ENCODE results near the gene SLC35E2B.
"Not testable (repeated sequence)": the region's sequence is repeated elsewhere in the genome, so short reads cannot be mapped to it uniquely, and the experiment has no call there.

Gene SLC35E2B

DNA sequence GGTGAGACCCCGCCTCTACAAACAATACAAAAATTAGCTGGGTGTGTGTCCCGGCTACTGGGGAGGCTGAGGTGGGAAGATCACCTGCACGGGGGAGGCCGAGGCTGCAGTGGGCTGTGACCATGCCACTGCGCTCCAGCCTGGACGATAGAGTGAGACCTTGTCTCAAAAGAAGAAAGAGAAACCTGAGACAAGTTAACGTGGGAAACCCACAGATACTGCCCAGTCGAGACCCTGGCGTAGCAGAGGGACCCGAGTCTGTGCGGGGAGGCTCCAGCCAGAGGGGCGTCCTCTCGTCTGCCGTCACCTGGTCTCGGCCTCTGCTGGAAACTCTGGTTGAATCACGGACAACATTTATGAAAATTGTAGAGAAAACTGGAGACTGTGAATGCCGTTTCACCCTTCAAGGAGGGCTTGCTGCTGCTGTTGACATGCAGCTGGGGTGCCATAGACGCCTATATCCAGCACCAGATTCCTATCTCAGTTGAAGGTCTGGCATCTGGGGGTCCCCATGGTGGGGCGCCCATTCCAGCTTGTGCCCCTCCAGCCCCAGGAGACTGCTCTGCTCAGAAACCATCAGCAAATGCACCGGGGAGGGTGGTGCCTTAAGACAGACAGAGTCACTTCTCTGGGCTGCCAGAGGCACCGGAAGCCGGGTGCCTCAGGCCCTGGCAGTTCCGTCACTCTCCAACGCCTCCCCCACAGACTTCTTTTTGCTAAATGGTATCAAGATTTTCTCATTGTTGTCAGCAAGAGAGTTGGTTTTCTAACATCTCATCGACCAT lies 20.2 kb downstream of the SLC35E2B start:
- no peak for DNase-seq

DNA sequence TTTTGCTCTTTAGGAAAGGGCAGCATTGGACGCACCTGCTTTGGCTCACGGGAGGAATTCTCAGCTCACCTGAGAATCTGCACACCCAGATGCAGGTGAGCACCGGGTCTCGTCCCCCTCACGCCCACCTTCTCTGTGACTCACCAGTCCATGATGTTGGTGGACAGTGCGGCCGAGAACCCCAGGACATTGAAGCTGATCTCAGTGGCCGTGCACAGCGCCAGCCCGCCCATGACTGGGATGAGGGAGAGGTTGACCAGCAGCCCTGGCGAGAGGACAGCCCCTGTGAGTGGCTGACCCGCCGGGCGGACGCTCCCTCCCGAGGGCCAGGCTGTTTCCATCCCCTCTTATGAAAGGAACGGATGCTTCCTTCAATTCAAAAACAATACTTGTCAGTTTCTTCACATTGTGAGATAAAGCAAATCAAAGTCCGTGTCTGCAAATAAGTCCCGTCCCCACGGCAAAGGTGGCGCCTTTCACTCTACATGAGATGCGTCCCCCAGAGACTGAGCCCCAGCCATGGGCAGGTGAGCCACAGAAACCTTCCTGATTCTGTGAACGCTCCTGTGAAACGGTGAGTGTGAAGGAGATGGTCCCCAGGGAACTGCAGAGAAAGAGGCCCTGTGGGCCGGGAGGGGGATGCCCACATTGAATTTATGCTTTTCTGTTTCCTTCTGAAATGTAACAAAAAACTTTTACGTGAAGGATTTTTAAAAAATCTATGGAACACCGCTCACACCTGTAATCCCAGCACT lies 21.1 kb downstream of the SLC35E2B start:
- DNase-seq = no peak

DNA sequence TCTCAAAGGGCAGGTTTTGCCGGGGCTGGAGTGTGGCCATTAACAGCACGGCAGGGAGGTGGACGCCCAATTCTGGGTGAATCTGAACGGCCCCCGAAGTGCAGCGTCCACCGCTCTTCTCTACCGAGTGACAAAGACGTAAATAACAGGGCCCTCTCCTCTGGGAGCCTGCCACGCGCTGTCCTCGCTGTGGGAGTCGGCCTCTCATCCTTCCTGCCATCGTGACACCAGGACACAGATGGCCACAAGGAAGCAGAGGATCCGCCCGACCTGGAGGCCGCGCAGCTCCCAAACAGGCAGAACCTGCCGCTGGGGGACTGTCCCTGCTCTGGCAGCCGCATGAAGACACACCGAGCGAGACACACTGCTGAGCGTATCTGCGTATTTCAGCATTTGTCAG lies 21.7 kb downstream of the SLC35E2B start:
- no peak for DNase-seq

DNA sequence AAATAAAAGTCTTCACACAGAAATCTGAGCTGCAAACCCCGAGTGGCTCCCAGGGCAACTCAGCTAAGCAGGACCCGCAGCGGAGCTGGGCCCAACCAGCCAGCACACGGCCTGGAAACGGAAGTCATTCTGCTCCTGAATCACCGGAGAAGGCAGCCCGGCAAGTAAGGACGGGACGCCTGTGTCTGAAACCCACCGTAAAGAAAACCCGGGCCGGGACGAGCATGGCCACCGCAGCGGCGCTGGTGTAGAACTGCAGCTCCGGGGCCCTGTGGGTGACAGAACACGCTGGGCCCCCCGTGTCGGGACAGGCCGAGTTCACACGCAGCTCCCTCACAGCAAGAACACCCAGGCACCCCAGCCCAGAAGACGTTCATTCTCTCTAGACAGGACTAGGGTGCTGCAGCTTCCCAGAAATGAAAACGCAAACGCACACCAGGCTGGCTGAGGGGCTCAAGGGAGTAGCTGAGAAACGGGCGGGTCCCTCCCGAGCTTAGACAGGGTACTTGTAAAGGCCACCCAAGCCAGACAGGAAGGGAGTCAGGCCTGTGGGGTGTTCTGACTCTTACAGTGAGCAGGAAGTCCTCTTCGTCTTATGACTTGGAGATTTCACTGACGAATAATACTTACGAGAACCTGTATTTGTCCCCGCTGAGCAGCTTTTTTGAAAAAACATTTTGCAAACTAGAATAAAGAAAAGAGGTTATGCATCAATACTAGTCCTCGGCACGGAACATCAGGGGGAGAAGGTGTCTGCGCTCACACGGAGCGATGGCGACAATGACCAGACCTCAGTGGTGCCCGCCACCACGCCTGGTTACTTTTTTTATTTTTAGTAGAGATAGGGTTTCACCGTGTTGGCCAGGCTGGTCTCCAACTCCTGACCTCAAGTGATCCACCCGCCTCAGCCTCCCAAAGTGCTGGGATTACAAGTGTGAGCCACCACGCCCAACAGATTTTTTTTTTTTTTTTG lies 22.8 kb downstream of the SLC35E2B start:
- DNase-seq = no peak

DNA sequence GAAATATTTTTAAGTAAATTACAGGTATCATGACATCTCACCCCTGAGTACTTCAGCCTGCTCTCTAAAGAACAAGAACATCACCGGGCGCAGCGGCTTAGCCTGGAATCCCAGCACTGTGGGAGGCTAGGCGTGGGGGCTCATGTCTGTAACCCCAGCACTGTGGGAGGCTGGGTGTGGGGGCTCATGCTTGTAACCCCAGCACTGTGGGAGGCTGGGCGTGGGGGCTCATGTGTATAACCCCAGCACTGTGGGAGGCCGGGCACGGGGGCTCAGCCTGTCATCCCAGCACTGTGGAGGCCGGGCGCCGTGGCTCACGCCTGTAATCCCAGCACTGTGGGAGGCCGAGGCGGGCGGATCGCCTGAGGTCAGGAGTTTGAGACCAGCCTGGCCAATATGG lies 26.1 kb downstream of the SLC35E2B start:
- no peak for DNase-seq

DNA sequence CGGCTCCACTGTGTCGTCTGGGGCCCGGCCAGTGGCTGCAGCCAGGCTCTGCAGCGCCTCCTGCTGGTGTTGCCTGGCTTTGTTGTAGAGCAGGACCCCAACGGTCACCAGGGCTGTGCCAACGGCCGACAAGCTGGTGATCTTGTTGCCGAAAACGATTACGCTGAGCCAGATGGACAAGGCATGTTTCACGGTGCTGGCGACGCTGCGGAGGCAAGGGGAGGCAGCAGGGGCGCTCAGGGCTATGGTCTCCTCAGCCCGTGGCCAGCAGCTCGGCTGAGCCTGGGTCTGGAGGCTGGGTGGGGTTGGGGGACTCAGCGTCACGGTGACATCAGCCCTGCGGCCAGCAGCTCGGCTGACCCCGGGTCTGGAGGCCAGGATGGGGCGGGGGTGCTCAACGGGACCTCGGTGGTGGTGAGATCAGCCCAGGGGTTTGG lies 26.8 kb downstream of the SLC35E2B start:
- no peak for DNase-seq

DNA sequence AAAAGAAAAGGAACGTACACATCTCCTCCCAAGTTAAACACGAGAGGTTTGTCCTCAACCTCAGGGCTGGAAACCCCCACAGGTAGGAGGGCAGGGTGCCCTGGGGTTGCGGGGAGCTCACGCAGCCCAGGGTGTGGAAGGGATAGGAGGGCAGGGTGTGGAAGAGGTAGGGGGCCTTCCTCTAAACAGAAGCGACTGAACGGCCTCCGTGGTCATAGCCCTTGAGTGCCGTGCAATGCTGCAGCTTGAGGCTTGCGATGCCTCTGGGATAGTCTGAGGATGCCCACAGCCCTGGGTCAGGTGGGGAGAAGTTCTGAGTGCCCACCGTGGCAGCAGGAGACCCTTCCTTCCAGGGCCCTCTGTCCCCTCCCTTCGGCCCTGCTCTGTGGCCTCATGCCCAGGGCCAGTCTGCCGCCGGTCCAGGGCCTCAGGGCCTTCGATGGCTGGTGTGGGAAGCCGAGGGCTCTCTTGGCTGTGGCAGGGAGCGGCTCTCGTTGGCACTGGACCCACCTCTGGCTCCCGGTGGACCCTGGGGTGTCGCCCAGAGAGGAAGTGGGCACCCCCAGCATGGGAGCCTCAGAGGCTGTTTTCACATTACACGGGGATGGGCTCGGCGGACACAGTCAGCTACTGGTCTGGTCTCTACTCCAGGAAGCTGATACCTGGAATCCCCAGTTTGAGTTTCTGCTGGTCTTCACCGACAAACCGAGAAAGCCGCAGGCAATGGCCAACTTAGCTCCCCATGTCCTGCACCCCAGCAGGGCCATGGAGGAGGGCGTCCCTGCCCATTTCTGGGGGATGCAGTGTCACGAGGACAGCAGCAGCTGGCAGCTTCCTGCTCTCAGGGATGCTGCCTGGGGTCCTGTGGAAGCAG lies 27.4 kb downstream of the SLC35E2B start:
- no peak for DNase-seq

DNA sequence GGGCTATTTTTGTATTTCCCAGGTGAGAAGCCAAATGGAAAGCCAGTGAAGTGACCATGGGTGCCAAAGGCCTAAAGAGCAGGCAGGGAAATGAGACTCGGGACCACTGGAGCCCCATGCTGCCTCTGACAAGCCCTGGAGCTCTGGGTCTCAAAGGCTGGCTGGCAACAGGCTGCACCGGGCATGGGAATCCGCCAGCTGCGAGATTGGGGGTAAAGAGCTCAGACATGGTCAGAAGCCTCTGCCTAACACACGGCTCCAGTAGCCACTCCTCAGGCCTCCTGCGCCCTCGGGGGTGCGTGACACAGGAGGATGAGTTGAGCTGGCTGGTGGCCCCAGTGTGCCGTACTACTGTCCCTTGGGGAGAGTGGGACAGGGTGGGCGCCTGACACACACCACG lies 28.3 kb downstream of the SLC35E2B start:
- not testable (repeated sequence) for DNase-seq

DNA sequence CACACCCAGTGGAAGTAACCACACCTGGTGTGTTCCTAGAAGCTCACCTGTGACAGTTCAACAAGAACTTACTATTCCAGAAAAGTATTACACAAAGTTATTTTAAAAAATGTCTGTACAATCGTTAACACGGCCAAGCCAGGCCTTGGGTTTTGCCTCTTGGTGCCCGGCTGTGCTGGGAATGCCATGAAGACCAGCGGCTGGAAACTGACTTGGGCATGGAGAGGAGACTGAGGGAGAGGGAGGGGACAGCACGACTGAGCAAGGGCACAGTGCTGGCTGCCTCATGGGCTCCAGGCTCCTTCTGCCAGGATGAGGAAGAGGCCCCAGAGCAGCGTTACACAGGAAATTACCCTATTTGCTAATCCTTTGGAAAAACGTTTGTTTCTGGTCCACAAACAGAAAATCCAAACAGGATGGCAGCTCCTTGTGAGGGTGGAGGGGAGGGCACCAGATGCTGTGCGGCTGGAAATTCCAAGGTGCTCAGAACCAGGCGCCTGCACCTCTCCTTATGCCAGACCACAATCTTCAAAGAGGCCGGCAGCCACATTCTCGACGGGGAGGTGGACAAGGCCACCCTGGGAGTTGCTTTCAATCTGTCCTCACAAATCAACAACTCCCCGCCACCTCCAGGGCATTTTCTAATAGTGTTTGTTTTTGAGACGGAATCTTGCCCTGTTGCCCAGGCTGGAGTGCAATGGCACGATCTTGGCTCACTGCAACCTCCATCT lies 29.6 kb downstream of the SLC35E2B start:
- not testable (repeated sequence) for DNase-seq

DNA sequence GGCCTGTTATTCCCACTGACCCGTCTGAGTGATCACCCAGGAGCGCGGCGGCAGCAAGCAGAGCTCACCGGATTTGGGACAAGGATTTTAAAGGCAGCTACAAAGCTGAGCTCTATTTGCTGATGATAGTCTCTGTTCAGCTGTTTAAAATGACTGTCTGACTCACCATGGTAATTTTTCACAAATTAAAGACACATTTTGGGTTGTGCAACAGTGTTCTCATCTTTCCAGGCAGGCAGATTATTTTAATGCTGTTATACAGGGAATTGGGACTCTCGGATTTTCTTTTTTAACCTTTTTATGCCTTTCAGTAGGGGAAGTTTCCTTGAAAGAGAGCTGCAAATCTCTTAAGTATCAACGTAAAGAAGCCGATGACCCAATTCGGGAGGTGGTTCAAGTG lies 30.2 kb downstream of the SLC35E2B start:
- DNase-seq = not testable (repeated sequence)

DNA sequence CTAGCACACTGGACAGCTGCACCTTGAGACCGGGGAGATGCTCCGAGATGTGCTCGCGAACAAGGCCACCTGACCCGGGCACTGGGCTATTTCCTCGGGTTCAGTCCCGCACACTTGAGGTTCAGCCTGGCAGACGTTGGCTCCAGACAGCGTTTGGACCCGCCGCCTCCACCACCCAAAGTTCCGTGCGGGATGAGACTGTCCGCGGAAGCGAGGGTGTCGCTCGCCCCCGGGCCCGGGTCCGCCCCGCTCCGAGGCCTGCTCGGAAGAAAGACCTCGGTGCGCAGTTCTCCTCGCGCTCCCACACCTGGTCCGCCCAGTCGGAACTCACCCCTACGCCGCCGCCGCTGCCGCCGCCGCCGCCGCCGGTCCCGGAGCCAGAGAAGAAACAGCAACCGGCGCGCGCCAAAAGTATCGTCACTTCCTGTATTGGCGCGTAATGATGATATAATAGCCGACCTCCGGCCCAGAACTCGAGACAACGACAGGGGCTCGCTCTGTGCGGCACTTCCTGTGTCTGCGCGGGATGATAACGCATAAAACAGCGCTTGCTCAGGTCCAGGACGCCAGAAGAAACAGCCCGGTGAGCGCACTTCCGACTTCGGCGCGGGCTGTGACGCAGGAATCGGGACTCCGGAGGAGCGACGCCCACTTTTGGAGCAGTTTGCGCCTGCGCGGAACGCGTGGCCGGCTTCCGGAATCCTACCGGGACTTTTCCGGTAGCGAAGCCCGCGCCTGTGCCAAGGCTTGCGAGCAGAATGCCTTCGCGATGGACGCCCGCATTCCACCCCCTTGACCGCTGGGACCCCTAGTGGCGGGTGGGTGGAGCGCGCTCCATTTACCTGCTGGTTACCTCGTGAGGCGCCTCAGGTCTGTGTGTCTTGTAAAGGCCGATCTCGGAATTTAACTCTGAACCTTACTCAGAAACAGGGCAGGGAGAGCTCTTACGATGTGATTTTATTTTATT lies 33.7 kb downstream of the SLC35E2B start, which contains the start of gene CDK11B:
TSS of gene CDK11B (minus strand) at position 422 of the 967 bp plus-strand sequence. CDS start 1,519 bp downstream, outside the sequence.
- DNase-seq = peak; percentile 99

DNA sequence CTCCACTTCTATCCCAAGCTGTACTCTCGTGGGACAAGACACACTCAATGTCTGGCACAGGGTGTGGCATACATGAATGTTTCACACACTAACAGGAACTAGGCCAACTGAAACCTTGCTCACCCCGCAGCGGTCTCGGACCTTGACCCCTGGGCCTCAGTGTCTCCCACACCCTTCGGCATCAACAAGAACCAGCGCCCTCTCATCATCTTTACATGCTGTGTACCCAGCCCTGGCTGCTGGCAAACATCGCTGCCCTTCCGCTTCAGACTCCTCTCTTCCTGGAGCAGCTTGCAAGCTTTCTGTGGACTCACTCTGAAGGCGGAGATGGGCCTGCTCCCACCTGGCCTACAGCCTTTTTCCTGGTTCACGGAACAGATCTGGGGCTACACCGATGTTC lies 44.3 kb downstream of the SLC35E2B start:
- not testable (repeated sequence) for DNase-seq

DNA sequence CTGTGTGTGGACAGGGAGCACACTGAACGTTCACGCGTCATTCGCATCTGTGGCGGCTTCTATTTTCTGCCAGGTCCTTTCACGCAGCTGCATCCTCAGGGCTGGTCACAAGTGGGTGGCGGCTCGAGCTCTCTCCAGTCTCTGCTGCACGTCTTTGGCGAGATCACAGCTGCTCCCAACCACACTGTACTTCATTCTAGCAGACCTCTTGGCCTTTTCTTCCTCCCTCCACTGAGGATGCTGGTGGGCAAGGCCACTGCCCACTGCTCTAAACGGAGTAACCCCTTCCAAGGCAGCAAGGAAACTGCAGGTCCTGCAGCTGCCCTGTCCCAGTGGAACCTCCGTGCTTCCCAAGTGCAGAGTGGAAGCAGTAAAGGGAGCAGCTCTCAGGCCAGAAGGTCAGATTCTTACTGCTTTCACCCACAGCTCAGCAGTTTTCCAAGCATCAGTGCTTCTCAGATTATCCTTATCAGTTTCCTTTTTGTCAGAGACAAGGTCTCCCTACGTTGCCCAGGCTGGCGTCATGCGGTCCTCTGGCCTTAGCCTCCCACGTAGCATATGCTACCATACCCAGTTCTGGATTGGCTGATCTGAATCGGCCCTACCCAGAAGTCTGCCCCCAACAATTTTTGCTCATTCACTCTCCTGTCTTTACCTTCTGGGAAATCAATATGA lies 44.9 kb downstream of the SLC35E2B start:
- DNase-seq = not testable (repeated sequence)

DNA sequence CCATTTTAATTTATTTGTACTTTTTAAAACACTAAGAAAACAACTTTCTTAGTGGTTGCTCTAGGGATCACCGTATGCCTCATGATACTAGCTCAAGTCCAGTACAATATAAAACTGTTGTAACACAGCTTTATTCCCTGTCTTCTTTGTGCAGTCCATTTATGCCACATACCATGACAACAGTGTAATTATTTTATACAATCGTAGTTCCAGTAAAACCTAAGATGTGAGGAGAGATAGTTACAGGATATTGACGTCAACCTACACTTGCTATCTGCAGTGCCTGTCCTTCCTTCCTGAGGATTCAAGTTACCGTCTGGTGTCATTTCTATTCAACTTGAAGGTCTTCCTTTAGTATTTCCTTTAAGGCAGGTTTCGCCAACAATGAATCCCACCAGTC lies 46.3 kb downstream of the SLC35E2B start:
- not testable (repeated sequence) for DNase-seq

DNA sequence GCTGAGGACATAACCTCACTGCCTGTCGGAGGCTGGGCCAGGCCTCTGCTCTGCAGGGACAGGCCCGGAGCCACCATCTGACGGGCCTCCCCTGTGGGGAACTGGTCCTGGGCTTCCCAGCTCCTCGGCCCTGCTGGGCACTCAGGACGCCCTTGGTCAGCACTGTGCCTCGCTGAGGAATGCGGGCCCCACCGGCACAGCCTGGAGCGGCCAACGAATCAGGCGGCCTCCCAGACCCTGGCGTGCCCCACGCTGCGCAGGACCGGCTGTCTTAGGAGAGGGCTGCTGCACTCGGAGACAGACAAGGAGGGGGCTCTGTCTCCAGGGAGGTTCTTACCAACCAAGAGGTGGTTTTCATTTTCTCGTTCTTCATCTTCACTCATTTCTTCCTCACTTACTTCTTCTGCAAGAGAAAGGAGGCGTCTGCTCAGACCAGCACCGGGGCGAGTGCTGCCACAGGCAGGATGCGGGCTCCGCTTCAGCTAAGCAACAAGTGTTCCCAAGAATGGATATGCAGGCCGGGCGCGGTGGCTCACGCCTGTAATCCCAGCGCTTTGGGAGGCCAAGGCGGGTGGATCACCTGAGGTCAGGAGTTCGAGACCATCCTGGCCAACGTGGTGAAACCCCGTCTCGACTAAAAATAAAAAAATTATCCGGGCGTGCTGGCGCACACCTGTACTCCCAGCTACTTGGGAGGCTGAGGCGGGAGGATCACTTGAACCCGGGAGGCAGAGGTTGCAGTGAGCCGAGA lies 51.7 kb downstream of the SLC35E2B start:
- DNase-seq = not testable (repeated sequence)

DNA sequence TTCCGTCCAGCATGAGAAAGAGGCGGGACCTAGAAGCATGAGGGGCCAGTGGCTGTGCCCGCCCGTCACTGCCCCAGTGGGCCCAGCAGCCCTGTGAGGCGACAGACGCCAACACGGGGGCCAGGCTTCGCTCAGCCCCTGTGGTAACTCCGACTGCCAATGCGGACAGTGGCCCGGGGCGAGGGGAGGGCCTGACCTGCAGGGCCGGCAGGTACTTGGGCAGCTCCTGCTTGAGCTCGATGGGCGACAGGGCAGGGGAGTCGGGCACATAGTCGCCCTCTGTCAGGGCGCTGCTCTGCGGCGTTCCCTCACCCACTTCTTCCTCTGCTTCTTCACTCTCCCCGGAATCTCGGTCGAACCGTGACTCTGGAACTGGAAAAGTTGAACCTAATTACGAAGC lies 52.5 kb downstream of the SLC35E2B start:
- DNase-seq = not testable (repeated sequence)

DNA sequence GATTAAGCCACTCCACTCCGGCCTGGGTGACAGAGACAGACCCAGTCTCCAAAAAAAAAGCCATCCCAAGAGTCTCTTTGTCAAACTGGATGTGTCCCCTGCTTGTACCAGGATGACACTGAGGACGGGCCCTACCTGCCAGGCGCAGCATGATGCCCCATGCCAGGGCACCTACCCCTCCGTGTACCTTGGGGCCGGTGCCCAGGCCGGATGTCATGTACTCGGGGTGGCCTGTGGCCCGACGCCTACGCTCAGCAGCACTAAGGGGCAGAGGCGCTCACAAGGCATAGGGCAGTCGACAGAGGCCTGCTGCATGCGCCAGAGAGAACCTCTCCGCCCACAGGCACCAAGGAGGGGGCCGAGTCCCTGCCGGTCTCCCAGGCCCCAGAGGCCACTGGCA lies 53.2 kb downstream of the SLC35E2B start:
- DNase-seq = not testable (repeated sequence)

DNA sequence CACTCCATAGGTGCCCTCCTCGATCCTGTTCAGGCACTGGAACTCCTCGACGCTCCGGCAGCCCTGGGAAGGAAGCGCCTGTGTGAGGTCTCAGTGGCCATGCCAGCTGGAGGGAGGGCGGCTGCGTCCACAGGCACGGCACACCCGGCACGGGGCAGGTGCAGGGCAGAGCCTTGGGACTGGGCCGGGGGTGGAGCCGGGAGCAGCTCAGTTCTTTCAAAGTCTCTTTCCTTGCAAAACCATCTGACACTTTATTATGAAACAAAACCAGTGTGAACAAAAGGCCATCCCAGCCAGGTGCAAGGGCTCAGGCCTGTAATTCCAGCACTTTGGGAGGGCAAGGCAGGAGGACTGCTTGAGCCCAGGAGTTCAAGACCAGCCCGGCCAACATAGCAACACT lies 54.1 kb downstream of the SLC35E2B start:
- not testable (repeated sequence) for DNase-seq
